HepG2 (cell line): ENCODE measurements around the gene MYL12B.

ENCODE experiments used
- ARNT2 ChIP-seq: sonication (generic); formaldehyde crosslinking; IDR thresholded peaks from 2 replicates; pipeline ENCODE4 v1.8.0; 2022; ENCODE audit warnings: mild to moderate bottlenecking, low read depth, missing genetic modification reagents, moderate library complexity
- CREM ChIP-seq, 2 experiments: sonication (generic) in 1 of 2; formaldehyde crosslinking in 1 of 2; IDR thresholded peaks; 2 replicates each; pipeline versions ENCODE4 v1.4.0 to v1.6.1; 2016 to 2020; ENCODE audit warnings: antibody characterized with exemption in 1 of 2, mild to moderate bottlenecking in 1 of 2, missing genetic modification reagents in 1 of 2
- CTCF ChIP-seq: sonication (generic); formaldehyde crosslinking; IDR thresholded peaks from 2 replicates; pipeline ENCODE4 v1.5.0; 2020; ENCODE audit warnings: mild to moderate bottlenecking, missing genetic modification reagents, moderate library complexity
- HMGA1 ChIP-seq: sonication (generic); formaldehyde crosslinking; conservative IDR thresholded peaks from 2 replicates; pipeline ENCODE4 v1.4.0; 2020; ENCODE audit warnings: missing genetic modification reagents
- JUNB ChIP-seq: sonication (generic); formaldehyde crosslinking; IDR thresholded peaks from 2 replicates; pipeline ENCODE4 v1.8.0; 2022; ENCODE audit warnings: missing genetic modification reagents, mild to moderate bottlenecking, borderline replicate concordance
- NR2C2 ChIP-seq: sonication (generic); formaldehyde crosslinking; IDR thresholded peaks from 2 replicates; pipeline ENCODE4 v1.4.0; 2020; ENCODE audit warnings: missing genetic modification reagents, mild to moderate bottlenecking, moderate library complexity, borderline replicate concordance
- NR2F6 ChIP-seq, 2 experiments: IDR thresholded peaks; 2 replicates each; pipeline ENCODE4 v1.6.1; 2016; ENCODE audit warnings: antibody characterized with exemption in 1 of 2, mild to moderate bottlenecking in 1 of 2
- POLR2A ChIP-seq, 2 experiments: IDR thresholded peaks; 2 replicates each; pipeline ENCODE4 v1.6.1; 2011; ENCODE audit warnings: low read depth in 2 of 2, low read length in 2 of 2, mild to moderate bottlenecking in 1 of 2, moderate library complexity in 1 of 2; ENCODE audit not compliant: insufficient read depth in 1 of 2
- POLR2AphosphoS5 ChIP-seq: IDR thresholded peaks from 2 replicates; pipeline ENCODE4 v1.6.1; 2012; ENCODE audit warnings: low read depth, low read length
- RBFOX2 ChIP-seq: fragments of 200-400 bp; formaldehyde crosslinking; IDR thresholded peaks from 2 replicates; pipeline ENCODE4 v1.6.1; 2017; ENCODE audit warnings: low read depth, mild to moderate bottlenecking, low read length
- RERE ChIP-seq: IDR thresholded peaks from 2 replicates; pipeline ENCODE4 v1.6.1; 2016; ENCODE audit warnings: low read depth, missing genetic modification reagents, missing compliant biosample characterization
- ZBTB43 ChIP-seq: sonication (generic); formaldehyde crosslinking; conservative IDR thresholded peaks from 2 replicates; pipeline ENCODE4 v1.4.0; 2020; ENCODE audit warnings: missing genetic modification reagents
- TF ChIP-seq, protein P1 (sequence below): sonication (generic); formaldehyde crosslinking; IDR thresholded peaks from 2 replicates; pipeline ENCODE4 v1.4.0; 2020; ENCODE audit warnings: mild to moderate bottlenecking, missing genetic modification reagents

GRCh38 chr18:3256693-3257626 is 5.0 kb upstream of the MYL12B start:
- TF ChIP-seq ZBTB43 (CRISPR knock-in tag) (no peak), HMGA1 (CRISPR knock-in tag) (no peak), POLR2A (IDR thresholded peaks at IDR 0.05; ENCODE audit: insufficient read depth in 1 of 2, low read depth in 2 of 2, low read length in 2 of 2) (no peak), POLR2AphosphoS5 (no peak), JUNB (CRISPR knock-in tag) (no peak), RBFOX2 (no peak), RERE (CRISPR knock-in tag) (no peak), CTCF (CRISPR knock-in tag) (no peak), NR2F6 (IDR thresholded peaks at IDR 0.05) (peak; percentile 69), NR2F6 (CRISPR knock-in tag; IDR thresholded peaks at IDR 0.05) (peak; percentile 72; the same call in 1 of the 2 replicates), CREM (IDR thresholded peaks at IDR 0.05) (0 out of 2 replicates have a peak, but pooled peaks have one; percentile 28), CREM (CRISPR knock-in tag; IDR thresholded peaks at IDR 0.05) (no peak), ARNT2 (CRISPR knock-in tag) (no peak), NR2C2 (CRISPR knock-in tag) (no peak)
- TF ChIP-seq, protein P1, sequence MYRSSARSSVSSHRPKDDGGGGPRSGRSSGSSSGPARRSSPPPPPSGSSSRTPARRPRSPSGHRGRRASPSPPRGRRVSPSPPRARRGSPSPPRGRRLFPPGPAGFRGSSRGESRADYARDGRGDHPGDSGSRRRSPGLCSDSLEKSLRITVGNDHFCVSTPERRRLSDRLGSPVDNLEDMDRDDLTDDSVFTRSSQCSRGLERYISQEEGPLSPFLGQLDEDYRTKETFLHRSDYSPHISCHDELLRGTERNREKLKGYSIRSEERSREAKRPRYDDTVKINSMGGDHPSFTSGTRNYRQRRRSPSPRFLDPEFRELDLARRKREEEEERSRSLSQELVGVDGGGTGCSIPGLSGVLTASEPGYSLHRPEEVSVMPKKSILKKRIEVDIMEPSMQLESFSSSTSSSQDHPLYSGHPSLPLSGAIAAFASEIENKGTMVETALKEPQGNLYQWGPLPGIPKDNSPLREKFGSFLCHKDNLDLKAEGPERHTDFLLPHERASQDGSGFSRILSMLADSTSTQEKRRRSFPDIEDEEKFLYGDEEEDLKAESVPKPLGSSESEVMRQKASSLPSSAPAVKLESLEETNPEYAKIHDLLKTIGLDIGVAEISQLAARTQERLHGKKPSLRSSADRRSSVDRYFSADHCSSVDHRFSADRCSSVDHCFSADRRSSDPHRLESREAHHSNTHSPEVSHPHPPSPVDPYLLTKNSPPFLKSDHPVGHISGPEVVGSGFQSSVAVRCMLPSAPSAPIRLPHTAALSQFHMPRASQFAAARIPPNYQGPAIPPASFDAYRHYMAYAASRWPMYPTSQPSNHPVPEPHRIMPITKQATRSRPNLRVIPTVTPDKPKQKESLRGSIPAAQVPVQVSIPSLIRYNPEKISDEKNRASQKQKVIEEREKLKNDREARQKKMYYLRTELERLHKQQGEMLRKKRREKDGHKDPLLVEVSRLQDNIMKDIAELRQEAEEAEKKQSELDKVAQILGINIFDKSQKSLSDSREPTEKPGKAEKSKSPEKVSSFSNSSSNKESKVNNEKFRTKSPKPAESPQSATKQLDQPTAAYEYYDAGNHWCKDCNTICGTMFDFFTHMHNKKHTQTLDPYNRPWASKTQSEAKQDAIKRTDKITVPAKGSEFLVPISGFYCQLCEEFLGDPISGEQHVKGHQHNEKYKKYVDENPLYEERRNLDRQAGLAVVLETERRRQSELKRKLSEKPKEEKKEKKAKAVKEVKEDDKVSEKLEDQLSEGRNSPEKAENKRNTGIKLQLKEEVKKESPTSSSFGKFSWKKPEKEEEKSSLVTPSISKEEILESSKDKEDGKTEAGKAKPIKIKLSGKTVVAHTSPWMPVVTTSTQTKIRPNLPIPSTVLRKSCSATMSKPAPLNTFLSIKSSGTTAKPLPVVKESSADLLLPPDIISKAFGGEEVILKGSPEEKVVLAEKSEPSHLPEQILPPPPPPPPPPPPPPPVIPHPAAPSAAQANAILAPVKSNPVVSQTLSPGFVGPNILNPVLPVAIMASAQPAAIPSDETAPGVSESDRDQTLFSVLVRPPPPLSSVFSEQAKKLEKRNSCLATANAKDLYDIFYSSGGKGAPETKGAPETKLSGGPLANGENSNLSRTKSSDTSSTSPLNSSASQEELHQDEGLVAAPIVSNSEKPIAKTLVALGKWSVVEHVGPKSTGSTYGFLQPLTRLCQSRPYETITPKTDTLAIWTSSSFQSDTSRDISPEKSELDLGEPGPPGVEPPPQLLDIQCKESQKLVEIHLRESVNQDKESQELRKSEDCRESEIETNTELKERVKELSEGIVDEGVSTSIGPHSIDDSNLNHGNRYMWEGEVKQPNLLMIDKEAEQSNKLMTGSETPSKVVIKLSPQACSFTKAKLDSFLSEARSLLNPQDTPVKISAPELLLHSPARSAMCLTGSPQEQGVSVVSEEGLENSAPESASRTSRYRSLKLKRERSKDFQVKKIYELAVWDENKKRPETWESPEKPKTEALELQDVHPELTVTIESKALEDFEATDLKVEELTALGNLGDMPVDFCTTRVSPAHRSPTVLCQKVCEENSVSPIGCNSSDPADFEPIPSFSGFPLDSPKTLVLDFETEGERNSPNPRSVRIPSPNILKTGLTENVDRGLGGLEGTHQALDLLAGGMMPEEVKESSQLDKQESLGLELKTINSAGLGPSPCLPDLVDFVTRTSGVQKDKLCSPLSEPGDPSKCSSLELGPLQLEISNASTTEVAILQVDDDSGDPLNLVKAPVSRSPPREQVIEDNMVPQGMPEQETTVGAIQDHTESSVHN (CRISPR knock-in tag) = no peak
